ENCODE measurements around the gene IRF4.
"Not testable (repeated sequence)": the region's sequence is repeated elsewhere in the genome, so short reads cannot be mapped to it uniquely, and the experiment has no call there.

IRF4 gene

GRCh38 chr6:372336-372911 is 19.1 kb upstream of the IRF4 start:
- DNase-seq (ENCODE audit: low spot score): no peak
- in situ Hi-C loops (cut with MboI; ENCODE audit: low pct_unique_long_range_greater_than_20kb, low sequenced_read_pairs, unreplicated experiment): no loop called here
- TF ChIP-seq CTCF (IDR thresholded peaks at IDR 0.05; ENCODE audit: extremely low read depth, insufficient read depth, missing control alignments): no peak

GRCh38 chr6:373031-373430 is 18.5 kb upstream of the IRF4 start:
- TF ChIP-seq CTCF (IDR thresholded peaks at IDR 0.05; ENCODE audit: extremely low read depth, insufficient read depth, missing control alignments): no peak
- no peak for DNase-seq (ENCODE audit: low spot score)
- in situ Hi-C loops (cut with MboI; ENCODE audit: low pct_unique_long_range_greater_than_20kb, low sequenced_read_pairs, unreplicated experiment): no loop called here

- in situ Hi-C loops (cut with MboI; ENCODE audit: low pct_unique_long_range_greater_than_20kb, low sequenced_read_pairs, unreplicated experiment): no loop called here
Observed at GRCh38 chr6:373773-374724, 17.5 kb upstream of the IRF4 start.

GRCh38 chr6:374956-375355 is 16.6 kb upstream of the IRF4 start:
- no peak for DNase-seq (ENCODE audit: low spot score)
- in situ Hi-C loops (cut with MboI; ENCODE audit: low pct_unique_long_range_greater_than_20kb, low sequenced_read_pairs, unreplicated experiment): no loop called here
- no peak for TF ChIP-seq CTCF (IDR thresholded peaks at IDR 0.05; ENCODE audit: extremely low read depth, insufficient read depth, missing control alignments)

More at GRCh38 chr6:373773-374724, 17.5 kb upstream of the IRF4 start:
- TF ChIP-seq CTCF (IDR thresholded peaks at IDR 0.05; ENCODE audit: extremely low read depth, insufficient read depth, missing control alignments): no peak
- no peak for DNase-seq (ENCODE audit: low spot score)

GRCh38 chr6:376827-377640 is 14.5 kb upstream of the IRF4 start:
- in situ Hi-C loops (cut with MboI; ENCODE audit: low pct_unique_long_range_greater_than_20kb, low sequenced_read_pairs, unreplicated experiment): no loop called here
- DNase-seq (ENCODE audit: low spot score): no peak
- no peak for TF ChIP-seq CTCF (IDR thresholded peaks at IDR 0.05; ENCODE audit: extremely low read depth, insufficient read depth, missing control alignments)

- DNase-seq (ENCODE audit: low spot score); in situ Hi-C loops (cut with MboI; ENCODE audit: low pct_unique_long_range_greater_than_20kb, low sequenced_read_pairs, unreplicated experiment): not testable (repeated sequence)
Observed at GRCh38 chr6:377641-378020, 13.9 kb upstream of the IRF4 start.

Data from GM13977 (cell line).